NCI-H1694 (cell line): ENCODE data around the gene PLOD1.

Experiments
- DNase-seq: peaks from one replicate; lab custom pipeline; 2025; lab: John Stamatoyannopoulos, UW

Gene PLOD1

GRCh38 chr1:11979028-11979850 lies 44.7 kb downstream of the PLOD1 start:
- DNase-seq, result no peak

- peak; percentile 89 for DNase-seq
Measured at GRCh38 chr1:11979851-11980675, 45.5 kb downstream of the PLOD1 start, which contains the start of gene MFN2. Gene MFN2, plus strand, starts transcription at chr1:11980444. Its CDS starts 8,725 bp downstream, at chr1:11989169.

- no peak for DNase-seq
Measured at GRCh38 chr1:11980676-11980972, 46.1 kb downstream of the PLOD1 start.

GRCh38 chr1:11981378-11982009 lies 47.0 kb downstream of the PLOD1 start:
- DNase-seq, result no peak

GRCh38 chr1:11982010-11982392 lies 47.5 kb downstream of the PLOD1 start:
- DNase-seq, result no peak

GRCh38 chr1:11984121-11984520 lies 49.6 kb downstream of the PLOD1 start:
- no peak for DNase-seq

- no peak for DNase-seq
Measured at GRCh38 chr1:11984576-11984975, 50.1 kb downstream of the PLOD1 start.

- no peak for DNase-seq
Measured at GRCh38 chr1:11985171-11985570, 50.7 kb downstream of the PLOD1 start.

GRCh38 chr1:11985851-11986250 lies 51.3 kb downstream of the PLOD1 start:
- DNase-seq, result no peak

- no peak for DNase-seq
Measured at GRCh38 chr1:11989669-11990068, 55.2 kb downstream of the PLOD1 start.

GRCh38 chr1:11990303-11991032 lies 56.0 kb downstream of the PLOD1 start:
- DNase-seq, result no peak

- no peak for DNase-seq
Measured at GRCh38 chr1:11991969-11992676, 57.6 kb downstream of the PLOD1 start.

GRCh38 chr1:11997081-11997850 lies 62.7 kb downstream of the PLOD1 start:
- DNase-seq, result no peak

GRCh38 chr1:11998636-11999035 lies 64.1 kb downstream of the PLOD1 start:
- no peak for DNase-seq

GRCh38 chr1:11999236-11999635 lies 64.7 kb downstream of the PLOD1 start:
- DNase-seq, result no peak

GRCh38 chr1:12001249-12001917 lies 66.9 kb downstream of the PLOD1 start:
- peak; percentile 22 for DNase-seq

GRCh38 chr1:12001996-12002493 lies 67.5 kb downstream of the PLOD1 start:
- DNase-seq, result no peak

- no peak for DNase-seq
Measured at GRCh38 chr1:12003762-12004161, 69.2 kb downstream of the PLOD1 start.

- peak; percentile 72 for DNase-seq
Measured at GRCh38 chr1:12005488-12006166, 71.1 kb downstream of the PLOD1 start.
